Activated CD4-positive, alpha-beta T cell treated with anti-CD3 and anti-CD28 coated beads, Interleukin-2, amount 50 U/mL, for 4 hours (primary cell): ENCODE measurements around the gene TRPM8.

Experiments
- DNase-seq, 2 experiments: peaks; one replicate each; pipeline ENCODE4 v3.0.0-alpha.2; 2020

Gene TRPM8

GRCh38 chr2:234050455-234051135 lies 133.4 kb downstream of the TRPM8 start, which contains the start of gene SPP2:
SPP2 (plus strand) TSS chr2:234050702; CDS start chr2:234050787, 85 bp downstream.
- no peak for DNase-seq

- DNase-seq, result no peak
These were observed 134.3 kb downstream of the TRPM8 start for GRCh38 chr2:234051374-234052070.

- DNase-seq, result no peak
These were observed 141.7 kb downstream of the TRPM8 start for GRCh38 chr2:234058881-234059280.

- no peak for DNase-seq
These were observed 143.1 kb downstream of the TRPM8 start for GRCh38 chr2:234060236-234060635.

- no peak for DNase-seq
These were observed 144.6 kb downstream of the TRPM8 start for GRCh38 chr2:234061624-234062257.

DNA sequence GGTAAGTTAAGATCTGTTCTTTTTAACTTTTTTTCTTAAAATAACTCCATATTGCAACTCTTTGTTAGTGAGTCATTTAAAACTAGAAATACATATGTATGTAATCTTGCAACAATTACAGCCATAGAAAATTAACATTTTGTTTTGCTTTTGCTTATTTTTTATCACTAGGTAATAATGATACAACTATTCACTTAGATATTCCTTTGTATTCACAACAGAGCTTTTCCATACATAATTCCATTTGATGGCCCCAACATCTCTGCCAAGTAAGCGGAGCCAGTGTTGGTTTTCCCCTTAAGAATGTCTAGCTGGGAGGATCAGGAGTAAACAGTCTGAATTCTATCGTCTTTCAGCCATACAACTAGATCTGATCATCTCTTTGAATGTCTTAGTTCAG lies 149.4 kb downstream of the TRPM8 start:
- DNase-seq, result no peak
